GM18519 (cell line): ENCODE data around the gene KCND2.

Experiments
- ATAC-seq: cut with Tn5 transposase; IDR thresholded peaks from one replicate; pipeline ENCODE4 v1.9.1; 2021; ENCODE audit warnings: mild to moderate bottlenecking, moderate library complexity; ENCODE audit not compliant: unreplicated experiment, low FRiP score

Gene KCND2

DNA sequence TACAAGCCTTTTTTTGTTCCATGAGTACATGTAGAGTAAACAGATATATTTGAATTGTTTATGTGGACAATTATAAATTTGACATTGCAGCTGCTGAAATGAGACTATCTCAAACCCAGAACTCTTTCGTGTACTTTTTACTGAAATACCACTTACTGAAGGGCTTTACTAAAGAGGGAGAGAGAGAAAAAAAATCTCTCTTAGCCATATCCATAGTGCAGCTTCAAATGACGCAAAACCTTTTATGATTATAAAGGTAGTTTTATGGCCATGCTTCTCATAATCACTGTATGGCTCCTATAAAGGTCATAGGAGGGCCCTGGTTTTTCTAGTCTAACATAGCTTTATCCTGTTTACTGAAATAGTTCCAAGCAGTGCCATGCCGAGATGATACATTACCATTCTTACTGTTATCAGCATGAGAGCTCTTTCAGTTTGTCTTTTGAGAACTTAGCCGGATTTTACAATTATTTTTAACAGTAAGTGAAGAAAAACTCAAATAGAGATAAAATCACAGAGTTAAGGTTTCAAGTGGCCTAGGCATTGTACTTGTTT, 35.1 kb downstream of the KCND2 start:
- no peak for ATAC-seq

DNA sequence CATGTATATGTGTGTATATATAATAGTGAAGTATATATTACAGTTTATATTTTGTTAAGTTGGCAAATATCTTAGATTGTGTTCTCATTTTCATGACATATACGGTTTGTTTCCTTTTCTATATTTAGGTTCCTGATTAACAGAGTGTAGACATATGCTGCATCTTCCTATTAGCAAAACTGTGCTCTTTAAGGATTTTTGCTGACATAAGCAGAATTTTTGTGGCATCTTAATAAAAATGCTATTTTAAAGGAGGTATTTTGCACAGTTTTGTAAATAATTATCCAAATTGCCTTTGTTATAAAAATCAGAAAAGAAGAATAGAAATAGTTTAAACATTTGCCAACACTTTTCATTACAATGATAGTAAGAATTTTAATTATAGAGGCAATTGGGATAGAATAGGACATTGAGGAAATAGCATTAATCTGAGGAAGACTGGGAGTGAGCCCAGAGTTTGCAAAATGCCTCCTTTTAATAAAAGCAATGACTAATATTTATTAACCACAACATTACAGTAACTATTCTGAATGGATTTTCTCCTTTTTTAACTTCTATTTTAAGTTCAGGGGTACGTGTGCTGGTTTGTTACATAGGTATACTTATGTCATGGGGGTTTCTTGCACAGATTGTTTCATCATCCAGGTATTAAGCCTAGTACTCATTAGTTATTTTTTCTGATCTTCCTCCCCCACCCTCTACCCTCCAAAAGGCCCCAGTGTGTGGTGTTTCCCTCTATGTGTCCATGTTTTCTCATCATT, 38.2 kb downstream of the KCND2 start:
- no peak for ATAC-seq

DNA sequence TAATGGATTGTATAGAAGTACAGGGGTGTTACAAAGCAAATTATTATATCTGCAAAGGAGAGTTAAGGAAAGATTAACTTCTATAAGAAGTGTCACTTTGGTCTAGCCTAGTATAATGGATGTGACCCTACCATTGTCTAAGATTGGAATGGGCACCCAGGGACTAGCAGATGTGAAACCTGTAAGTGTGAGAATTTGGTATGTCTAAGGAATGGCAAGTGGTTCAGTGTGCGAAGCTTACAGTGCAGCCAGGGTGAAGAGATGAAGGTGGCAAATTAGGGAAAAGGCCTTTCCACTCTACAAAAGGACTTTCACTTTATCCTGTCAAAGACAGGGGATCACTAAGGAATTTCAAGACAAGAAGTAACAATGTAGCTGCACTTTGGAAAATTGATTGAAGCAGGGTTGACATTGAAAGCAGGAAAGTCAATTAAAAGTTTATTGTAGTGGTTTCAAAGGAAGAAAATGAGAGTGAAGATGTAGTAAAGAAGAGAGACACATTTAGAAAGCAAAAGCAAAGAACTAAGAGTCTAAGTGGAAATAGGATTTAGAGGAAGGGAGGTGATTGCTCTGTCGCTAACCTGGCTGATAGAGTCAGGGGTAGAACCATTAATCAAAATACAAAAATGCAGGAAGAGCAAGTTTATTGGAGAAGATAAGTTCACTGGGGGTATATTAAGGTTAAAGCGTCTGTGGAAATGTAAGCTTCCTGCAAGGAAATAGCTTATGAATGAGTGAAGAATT, 47.4 kb downstream of the KCND2 start:
- no peak for ATAC-seq

DNA sequence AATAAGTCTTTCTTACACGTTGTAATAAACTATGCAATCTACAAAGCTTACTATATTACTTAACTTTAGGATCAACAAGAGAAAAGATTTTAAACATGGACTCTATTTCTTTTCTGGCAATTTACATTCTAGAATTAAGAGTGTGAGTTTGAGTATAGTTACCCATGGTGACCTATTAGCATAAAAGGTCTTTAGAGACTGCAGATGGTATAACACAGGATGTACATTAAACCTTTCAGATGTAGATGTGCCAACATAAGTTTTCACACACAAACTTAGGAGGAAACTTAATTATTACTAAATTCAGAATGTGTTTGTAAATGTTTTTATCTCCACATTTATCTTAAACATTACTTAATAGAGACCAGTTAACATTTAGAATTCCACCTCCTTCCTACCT, 54.1 kb downstream of the KCND2 start:
- ATAC-seq = no peak

DNA sequence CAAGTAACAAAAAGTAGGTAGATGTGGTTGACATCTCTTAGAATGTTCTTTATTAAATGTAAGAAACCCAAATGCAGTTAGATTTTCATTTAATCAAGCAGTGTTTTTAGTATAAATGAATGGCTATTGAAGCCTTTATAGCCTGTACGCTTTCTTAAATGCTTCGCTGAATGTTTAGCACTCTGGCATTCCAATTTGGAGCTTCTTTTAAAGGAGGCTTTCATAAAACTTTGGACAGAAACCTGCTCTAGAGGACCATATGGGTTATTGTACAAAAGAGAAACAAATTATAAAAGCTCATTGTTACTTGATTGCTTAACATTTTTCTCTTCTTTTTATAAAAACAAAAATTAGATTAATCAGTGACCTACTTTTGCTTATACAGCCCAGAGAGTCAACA, 59.5 kb downstream of the KCND2 start:
- no peak for ATAC-seq

DNA sequence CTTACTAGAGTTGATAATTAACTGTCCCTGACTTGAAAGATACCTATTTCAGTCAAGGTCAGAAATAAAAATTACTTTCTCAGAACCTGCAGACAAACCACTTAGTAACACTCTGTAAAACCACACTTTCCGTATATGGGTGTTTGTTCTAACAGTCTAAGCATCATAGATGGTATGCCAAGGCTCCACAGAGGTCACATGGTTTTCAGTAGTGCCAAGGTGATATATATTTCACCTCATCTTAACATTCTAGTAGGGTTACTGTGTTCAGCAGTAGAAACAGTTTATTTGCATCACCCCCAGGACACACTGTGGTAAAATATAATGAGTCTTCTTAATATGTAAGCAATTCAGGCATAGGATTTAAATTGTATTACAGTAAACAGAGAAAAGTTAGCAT, 61.5 kb downstream of the KCND2 start:
- ATAC-seq = peak; percentile 39

DNA sequence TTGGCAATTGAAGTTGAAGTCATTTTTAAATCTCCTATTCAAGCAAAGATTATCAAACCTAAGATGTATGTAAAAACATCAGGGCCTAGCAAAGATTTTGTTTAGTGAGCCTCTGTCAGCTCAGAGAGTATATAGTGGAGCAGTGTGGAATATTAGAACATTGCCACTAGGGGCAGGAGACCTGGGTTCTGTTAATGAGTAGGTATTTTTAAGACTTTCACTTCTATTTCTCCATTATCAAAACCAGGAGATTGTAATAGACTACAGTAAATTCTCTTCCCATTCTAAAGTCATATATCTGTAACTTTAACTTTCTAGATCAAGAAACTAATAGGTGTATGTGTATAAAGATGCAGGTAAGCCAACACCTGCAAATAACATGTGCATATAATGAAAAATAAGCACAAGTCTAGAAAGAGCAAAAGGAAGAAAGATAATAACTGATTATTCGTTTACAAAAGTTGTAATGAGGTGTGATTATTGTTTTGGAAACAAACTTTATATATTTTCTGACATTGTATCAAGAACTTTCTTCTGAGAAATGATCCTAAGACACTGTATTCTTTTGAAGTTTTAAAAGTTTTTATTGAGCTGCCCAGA, 64.4 kb downstream of the KCND2 start:
- peak; percentile 73 for ATAC-seq

DNA sequence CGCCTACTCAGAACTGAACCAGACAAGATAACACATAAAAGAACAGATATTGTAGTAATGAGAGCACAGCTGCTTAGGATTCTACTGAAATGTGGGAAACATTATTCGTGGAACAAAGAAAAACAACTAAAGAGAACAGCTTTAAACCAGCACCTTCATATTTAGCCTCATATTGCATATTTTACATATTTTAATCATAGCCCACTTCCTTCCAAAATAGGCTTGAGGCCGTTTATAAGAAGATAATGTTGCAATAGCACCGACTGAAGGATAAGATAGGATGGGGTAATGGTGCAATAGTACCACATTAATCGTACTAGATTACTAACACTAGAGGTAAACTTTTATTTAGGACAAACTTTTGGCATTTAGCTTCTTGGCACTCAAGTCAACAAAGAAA, 71.3 kb downstream of the KCND2 start:
- no peak for ATAC-seq

DNA sequence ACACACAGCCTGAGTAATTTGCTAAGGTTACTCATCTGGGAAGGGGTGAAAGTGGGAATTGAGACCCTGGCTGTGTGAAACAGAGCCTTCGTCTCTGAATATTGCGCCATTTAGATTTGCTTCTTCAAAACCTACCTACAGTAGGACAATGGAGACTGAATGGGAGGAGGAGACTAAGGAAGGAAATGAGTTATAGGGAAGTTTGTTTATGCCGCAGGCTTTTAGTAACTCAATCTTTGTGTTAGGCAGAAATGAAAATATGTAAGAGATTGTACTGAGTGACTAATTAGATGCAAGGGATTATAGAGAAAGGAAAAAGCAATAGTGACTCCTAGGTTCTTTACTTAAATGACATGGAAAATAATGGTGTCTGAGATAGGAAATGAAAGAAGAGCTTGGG, 80.2 kb downstream of the KCND2 start:
- no peak for ATAC-seq

DNA sequence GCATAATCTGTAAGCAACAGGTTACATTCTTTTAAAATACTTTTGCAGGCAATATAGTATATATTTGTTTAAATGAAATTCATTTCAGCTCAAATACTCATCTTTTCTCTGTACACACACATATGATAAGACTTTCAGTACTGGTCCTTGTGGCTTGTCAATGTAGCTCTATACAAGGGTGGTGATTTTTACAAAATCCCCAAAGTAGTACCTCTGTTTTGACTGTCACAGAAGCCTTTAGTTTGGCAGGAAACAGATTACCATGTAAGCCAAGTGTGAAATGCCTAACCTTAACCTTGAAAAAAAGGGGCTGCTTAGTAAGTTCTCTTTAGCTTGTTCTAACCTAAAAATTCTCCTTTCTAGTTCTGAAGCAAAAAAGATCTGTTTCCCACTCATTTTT, 87.9 kb downstream of the KCND2 start:
- peak; percentile 97 for ATAC-seq

DNA sequence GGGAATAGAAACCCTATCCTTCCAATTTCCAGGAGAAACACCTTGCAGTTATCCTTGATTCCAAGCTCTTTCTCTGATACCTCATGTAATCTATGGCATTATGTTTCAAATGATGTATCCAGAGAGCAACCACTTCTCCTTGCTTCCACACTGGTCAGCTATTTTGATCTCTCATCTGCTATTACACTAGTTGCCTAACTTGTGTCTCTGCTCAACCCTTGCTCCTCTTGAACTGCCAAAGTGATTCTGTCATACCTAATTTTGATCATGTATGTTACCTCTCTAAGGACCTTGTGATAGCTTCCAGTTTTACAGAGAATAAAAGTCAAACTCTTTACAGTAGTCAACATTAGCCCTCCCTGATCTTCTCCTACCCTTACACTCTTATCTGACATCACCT, 90.4 kb downstream of the KCND2 start:
- ATAC-seq = no peak

DNA sequence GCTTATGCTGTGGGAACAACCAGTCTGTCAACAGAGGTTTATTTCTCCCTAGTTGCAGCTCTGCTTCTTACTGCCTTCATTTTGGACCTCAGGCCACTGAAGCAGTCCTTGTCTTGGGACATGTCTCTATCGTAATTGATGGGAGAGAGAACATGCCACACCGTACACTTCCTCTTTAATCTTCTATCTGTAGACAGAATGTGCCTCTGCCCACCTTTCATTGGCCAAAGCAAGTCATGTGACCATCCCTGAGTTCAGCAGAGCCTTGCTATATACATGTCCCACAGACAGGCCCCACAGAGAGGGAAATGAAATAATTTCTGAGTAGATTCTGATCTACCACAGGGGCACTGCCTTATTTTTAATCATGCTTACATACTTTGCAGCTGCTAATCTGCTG, 98.0 kb downstream of the KCND2 start:
- ATAC-seq = no peak

DNA sequence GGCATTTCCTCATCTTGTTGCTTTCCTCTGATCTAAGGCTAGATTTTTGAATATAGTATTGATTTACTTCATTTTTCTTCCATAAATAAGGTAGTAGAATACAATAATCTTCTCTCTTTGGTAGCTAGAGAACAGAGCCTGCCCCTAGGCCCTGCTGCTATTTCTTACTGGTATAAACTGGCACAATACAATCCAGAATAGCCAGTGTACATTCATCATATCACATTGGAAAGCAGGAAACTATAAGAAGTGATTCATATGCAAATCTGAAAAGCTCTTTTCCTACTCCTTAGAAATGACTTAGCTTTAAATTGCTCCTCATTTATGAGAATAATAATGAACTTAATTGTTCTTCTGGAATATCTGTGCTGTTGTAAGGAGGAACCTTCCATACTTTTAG, 100.2 kb downstream of the KCND2 start:
- ATAC-seq = no peak

DNA sequence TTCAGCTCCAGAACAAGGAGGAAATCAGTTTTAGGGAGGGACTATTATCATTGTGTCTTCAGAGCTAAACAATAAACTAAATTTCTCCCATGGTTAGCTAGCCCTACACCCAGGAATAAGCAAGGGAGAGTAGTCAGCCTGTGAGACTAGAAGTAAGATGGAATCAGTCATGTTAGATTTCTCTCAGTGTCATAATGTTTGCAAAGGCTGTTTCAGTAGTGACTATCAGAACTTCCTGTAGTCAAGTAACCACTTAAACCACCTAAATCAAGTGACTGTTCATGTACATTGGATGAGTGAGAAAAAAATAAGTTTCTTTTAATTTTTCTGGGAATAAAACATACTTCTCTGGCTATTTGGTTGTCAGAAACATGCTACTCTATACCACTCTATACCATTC, 121.6 kb downstream of the KCND2 start:
- ATAC-seq = peak; percentile 43

DNA sequence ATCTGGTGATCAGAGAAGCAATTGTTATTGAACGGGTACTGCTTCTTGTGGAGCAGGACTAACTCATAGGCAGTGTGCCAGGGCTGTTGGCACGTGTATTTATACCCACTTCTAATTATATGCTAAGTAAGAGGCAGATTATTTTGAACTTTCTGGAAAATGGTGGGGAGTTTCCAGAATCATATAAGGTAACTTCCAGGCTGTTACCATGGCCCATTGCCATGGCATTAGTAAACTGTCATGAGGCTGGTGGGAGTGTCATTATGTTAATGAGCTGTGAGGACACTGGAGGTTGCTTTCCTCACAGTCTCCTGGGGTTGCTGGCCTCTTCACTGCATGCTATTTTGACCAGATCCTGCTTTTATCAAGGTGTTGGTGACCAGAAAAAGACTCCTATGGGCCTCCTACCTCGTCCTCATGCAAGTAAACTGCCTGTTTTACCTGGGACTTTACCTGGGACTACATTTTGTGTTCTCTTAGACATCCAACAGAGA, 122.6 kb downstream of the KCND2 start:
- peak; percentile 82 for ATAC-seq

DNA sequence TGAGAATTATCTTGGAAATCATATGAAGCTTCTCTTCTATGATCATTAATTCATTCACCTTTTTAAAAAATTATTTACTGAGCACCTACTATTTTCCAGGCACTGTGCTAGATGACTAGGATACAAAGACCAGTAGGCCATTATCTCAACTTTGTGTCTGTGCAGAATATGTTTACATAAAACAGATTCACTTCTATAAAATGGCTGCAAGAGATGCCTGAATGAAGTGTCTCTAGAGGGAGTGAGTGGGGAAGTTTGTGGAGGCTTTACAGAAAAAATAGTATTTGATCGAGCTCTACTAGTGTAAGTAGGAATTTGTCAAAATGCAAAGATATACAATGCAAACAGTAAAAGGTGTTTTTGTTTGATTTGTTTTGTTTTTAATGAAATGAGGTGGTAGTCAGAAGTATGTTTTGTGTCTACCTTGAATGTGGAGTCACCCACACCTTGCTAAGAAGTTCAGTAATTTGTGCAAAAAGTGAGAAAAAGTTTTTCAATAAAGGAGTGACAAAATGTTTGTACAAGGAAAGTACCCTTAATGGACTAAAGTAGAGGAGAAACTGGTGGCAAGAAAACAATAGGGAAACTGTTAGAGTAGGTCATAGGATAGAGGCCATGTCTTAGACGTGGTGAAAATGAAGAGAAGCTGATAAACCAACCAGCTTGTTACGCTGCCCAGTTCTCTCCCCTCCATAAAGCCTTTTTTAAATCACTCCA, 125.5 kb downstream of the KCND2 start:
- no peak for ATAC-seq

DNA sequence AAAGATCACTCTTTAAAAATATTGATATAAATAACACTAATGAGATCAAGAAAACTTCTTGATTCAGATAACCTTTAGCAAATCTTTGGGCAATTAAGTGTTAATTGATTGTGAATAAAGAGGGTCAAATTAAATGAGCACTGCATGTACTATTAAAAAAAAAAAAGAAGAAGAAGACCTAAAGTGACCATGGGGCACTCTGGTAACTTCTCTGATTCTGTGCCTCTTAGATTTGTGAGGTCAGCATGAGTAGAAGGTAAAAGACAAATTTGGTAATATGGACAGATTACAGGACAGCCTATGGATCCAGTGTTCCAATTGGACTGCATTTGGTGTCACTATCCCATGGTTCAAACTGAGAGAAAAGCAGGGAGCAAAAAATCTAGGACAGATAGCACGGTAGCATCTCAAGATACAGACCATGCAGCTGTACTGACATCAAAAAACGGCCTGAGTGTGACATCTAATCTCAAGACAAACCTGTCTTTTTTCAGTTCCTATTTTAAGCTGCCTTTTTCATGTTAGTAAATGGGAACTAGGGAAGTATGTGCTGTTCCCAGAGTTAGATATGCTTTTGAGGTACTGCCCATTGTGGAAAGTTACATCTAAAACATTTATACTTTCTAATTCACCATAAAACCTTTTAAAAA, 128.0 kb downstream of the KCND2 start:
- no peak for ATAC-seq

DNA sequence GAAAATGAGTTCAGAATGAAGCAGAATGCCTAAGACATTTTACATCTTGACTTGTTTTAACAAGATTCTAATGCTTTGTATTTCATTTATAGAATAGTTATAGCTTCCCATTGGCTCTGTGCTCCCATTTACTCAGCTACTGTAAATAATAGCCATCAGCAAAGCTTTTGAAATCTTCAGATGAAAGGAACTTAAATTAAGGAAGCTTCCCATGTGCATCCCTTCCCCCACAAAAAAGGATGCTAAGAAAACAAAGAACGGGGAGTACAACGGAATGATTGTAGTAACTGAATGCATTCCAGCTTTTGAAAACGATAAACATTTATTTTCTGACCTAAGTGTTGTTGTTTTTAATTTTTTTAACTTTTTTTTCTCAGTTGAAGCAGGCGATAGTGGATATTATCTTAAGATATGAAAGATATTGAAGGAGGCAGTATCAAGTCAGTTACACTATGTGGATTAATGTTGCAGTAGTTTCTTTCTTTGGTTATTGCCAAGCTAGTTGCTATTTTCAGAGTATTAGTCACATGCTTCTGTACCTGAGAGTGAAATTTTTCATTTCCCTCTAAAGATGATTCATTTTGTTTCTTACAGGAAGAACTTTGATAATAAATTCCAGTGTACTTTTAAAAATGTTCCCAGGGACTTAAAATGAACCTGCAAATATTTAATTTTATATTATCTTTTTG, 129.2 kb downstream of the KCND2 start:
- ATAC-seq = peak; percentile 77

DNA sequence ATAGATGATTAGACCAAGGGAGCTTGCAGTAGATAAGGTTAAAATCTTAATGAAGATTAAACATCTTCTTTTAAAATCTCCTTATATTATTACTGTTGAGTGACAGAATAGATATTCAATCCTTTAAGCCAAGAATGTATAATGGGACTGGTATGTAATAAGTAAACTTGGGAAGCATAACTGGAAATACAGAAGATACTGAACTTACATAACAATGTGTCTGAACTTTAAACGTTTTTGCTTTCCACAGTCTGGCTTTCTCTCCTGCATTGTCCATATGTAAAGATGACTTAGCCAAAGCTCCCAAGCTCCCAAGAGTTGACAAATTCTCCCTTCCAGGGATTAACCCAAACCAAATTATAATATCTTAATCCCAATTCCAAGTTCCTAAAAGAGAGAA, 129.8 kb downstream of the KCND2 start:
- no peak for ATAC-seq

DNA sequence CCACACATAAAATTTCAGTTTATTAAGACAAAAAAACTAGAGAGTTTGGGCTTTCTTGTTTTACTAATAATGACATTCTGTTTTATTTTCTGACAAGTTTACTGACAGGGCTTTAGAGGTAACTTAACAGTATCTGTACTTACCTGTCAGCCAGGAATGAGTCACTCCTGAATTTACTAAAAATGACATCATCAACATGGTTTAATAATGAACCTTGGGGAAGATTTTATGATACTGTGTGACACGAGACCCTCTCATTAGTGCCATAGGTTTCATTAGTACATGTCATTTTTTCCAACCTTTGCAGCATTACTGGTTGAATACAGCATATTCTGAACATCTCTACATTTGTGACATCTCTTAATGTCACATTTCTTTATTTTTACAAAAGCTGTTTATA, 131.1 kb downstream of the KCND2 start:
- peak; percentile 54 for ATAC-seq
